Sigmoid colon (tissue), 7 donors: ENCODE data around the gene VPS8. TPM values are rescaled to one million over a fixed set of nuclear protein-coding genes. Genes with fewer than 3 reads are reported as not detected.

ENCODE experiments used
- DNase-seq: peaks from one replicate; pipeline ENCODE4 v3.0.0-alpha.2; 2019
- H3K27ac ChIP-seq, 4 donors: fragments of 200-600 bp; sonication (generic); one replicate each; pipeline ENCODE4 v1.5.1; 2016 to 2019; ENCODE audit warnings: mild to moderate bottlenecking in 1 of 4
- H3K27me3 ChIP-seq, 3 donors: fragments of 200-600 bp; sonication (generic); one replicate each; pipeline ENCODE4 v1.5.1; 2019; ENCODE audit warnings: mild to moderate bottlenecking in 1 of 3
- H3K36me3 ChIP-seq, 4 donors: fragments of 200-600 bp; sonication (generic); one replicate each; pipeline ENCODE4 v1.5.1; 2016 to 2019
- H3K4me1 ChIP-seq, 4 donors: fragments of 200-600 bp; sonication (generic); one replicate each; pipeline ENCODE4 v1.5.1; 2017 to 2019
- H3K4me3 ChIP-seq, 4 donors: fragments of 200-600 bp; sonication (generic); one replicate each; pipeline ENCODE4 v1.5.1; 2017 to 2019; ENCODE audit warnings: mild to moderate bottlenecking in 2 of 4, moderate library complexity in 1 of 4
- H3K9me3 ChIP-seq, 4 donors: fragments of 200-600 bp in 3 of 4; sonication (generic) in 3 of 4; one replicate each; pipeline versions ENCODE4 v1.5.1 to v1.6.1; 2013 to 2019
- CTCF ChIP-seq, 4 experiments: fragments of 450-650 bp in 3 of 4; fragments of 200-600 bp in 1 of 4; IDR thresholded peaks; one replicate each; pipeline ENCODE4 v1.5.1; 2016 to 2019; ENCODE audit warnings: antibody characterized with exemption in 4 of 4, mild to moderate bottlenecking in 3 of 4, moderate library complexity in 2 of 4
- EP300 ChIP-seq, 4 donors: sonication (generic); formaldehyde crosslinking; IDR thresholded peaks; one replicate each; pipeline ENCODE4 v1.6.1; 2017; ENCODE audit warnings: antibody characterized with exemption in 4 of 4
- POLR2A ChIP-seq, 2 donors: fragments of 450-650 bp; IDR thresholded peaks; one replicate each; pipeline ENCODE4 v1.6.1; 2016; ENCODE audit warnings: antibody characterized with exemption in 2 of 2, mild to moderate bottlenecking in 2 of 2, moderate library complexity in 2 of 2
- POLR2AphosphoS5 ChIP-seq, 4 donors: sonication (generic); formaldehyde crosslinking; IDR thresholded peaks; one replicate each; pipeline ENCODE4 v1.6.1; 2017; ENCODE audit warnings: antibody characterized with exemption in 4 of 4
- WGBS, 2 donors: extraction: QIAGEN DNeasy Blood & Tissue Kit; methylation state at CpG; one replicate each; pipeline ENCODE4 v1.1.7; 2013; 5-methylcytosine and 5-hydroxymethylcytosine counted together
- intact Hi-C: fragments of 100-400 bp; cut with DNase I; formaldehyde crosslinking; loops from one replicate; pipeline ENCODE4 v1.15.1; 2023
- polyA plus RNA-seq, 3 donors: library from polyadenylated mRNA; stranded (reverse); fragments of 200-250 nt; gene quantifications; one replicate each; pipeline ENCODE4 v1.2.3, GENCODE V29; 2013
- total RNA-seq, 4 donors: library from RNA; depleted of rRNA; stranded (reverse); fragments of >200 nt; gene quantifications; one replicate each; pipeline ENCODE4 v1.1.0, GENCODE V29; 2016
- donor health status: healthy with polysubstance abuse.
- donor health status: Bipolar disorder and iron deficiency.
- donor health status: healthy.

Gene VPS8
- total and polyA plus RNA-seq, 7 donors, result 12.0 to 64.5 (median 34.6) TPM

- Histone ChIP-seq H3K36me3 (peaks cover 0 to 58% (median 19%) of the 10 kb centered on the region in 4 donors), H3K4me1 (no peaks in the 10 kb centered on the region), H3K9me3 (no peaks in the 10 kb centered on the region), H3K27me3 (no peaks in the 10 kb centered on the region), H3K4me3 (no peak overlapping the region), H3K27ac (no peak overlapping the region)
- intact Hi-C loops, result loop anchor here (10.0 kb wide), 1 partner anchor 302 kb away; no protein-coding TSS in a partner anchor
- TF ChIP-seq CTCF (IDR thresholded peaks at IDR 0.05) (no peak), EP300 (IDR thresholded peaks at IDR 0.05) (no peak), POLR2A (IDR thresholded peaks at IDR 0.05) (no peak), POLR2AphosphoS5 (IDR thresholded peaks at IDR 0.05) (no peak)
- 87 to 89% methylated on average over 1 of the region's 1 CpG for WGBS, 2 donors
- DNase-seq, result no peak
Observed at GRCh38 chr3:184873141-184873540, 61.2 kb downstream of the VPS8 start.

GRCh38 chr3:184874709-184875644 lies 63.0 kb downstream of the VPS8 start:
- Histone ChIP-seq H3K4me1 (no peaks in the 10 kb centered on the region), H3K27ac (no peak overlapping the region), H3K27me3 (no peaks in the 10 kb centered on the region), H3K36me3 (peaks cover 0 to 49% (median 9%) of the 10 kb centered on the region in 4 donors), H3K9me3 (no peaks in the 10 kb centered on the region), H3K4me3 (no peak overlapping the region)
- DNase-seq, result no peak
- TF ChIP-seq POLR2A (IDR thresholded peaks at IDR 0.05) (no peak), POLR2AphosphoS5 (IDR thresholded peaks at IDR 0.05) (no peak), EP300 (IDR thresholded peaks at IDR 0.05) (no peak), CTCF (IDR thresholded peaks at IDR 0.05) (peak in 3 of 4 experiments; percentile 9 to 46 (median 17))
- WGBS, 2 donors, result 77 to 80% methylated on average over 5 of the region's 5 CpGs
- intact Hi-C loops, result loop anchor here (10.0 kb wide), 1 partner anchor 300 kb away; no protein-coding TSS in a partner anchor

- Histone ChIP-seq H3K4me1 (peaks cover 0 to 6% (median 0%) of the 10 kb centered on the region in 4 donors), H3K9me3 (no peaks in the 10 kb centered on the region), H3K27ac (no peak overlapping the region), H3K36me3 (peaks cover 0 to 29% (median 6%) of the 10 kb centered on the region in 4 donors), H3K27me3 (no peaks in the 10 kb centered on the region), H3K4me3 (no peak overlapping the region)
- intact Hi-C loops, result no loop called here
- 84% methylated on average over 2 of the region's 2 CpGs for WGBS, 2 donors
- TF ChIP-seq EP300 (IDR thresholded peaks at IDR 0.05) (no peak), POLR2AphosphoS5 (IDR thresholded peaks at IDR 0.05) (no peak), POLR2A (IDR thresholded peaks at IDR 0.05) (no peak), CTCF (IDR thresholded peaks at IDR 0.05) (no peak)
- no peak for DNase-seq
Observed at GRCh38 chr3:184880276-184881019, 68.5 kb downstream of the VPS8 start.

- no peak overlapping the region for H3K27ac ChIP-seq
- H3K4me3 ChIP-seq, result no peak overlapping the region
- peaks cover 0 to 6% (median 0%) of the 10 kb centered on the region in 4 donors for H3K4me1 ChIP-seq
- intact Hi-C loops, result no loop called here
- H3K36me3 ChIP-seq, result peaks cover 0 to 17% (median 3%) of the 10 kb centered on the region in 4 donors
- H3K9me3 ChIP-seq, result no peaks in the 10 kb centered on the region
- TF ChIP-seq EP300 (IDR thresholded peaks at IDR 0.05) (no peak), POLR2AphosphoS5 (IDR thresholded peaks at IDR 0.05) (no peak), POLR2A (IDR thresholded peaks at IDR 0.05) (no peak), CTCF (IDR thresholded peaks at IDR 0.05) (no peak)
- H3K27me3 ChIP-seq, result no peaks in the 10 kb centered on the region
- no peak for DNase-seq
- 70 to 90% methylated on average over 1 of the region's 1 CpG for WGBS, 2 donors
Observed at GRCh38 chr3:184884359-184885017, 72.5 kb downstream of the VPS8 start.
